Neural cell (in vitro differentiated cells): ENCODE results near the gene CRIM1. TPM values are rescaled to one million over a fixed set of nuclear protein-coding genes. Genes with fewer than 3 reads are reported as not detected.

Experiments used
- H2AFZ ChIP-seq: fragments of 200-600, 300-800 bp; sonication (generic), shearing (Covaris generic); 2 replicates; pipeline ENCODE4 v1.6.0; 2014; ENCODE audit warnings: low read depth, mild to moderate bottlenecking, antibody characterized with exemption, low read length, moderate library complexity
- H3F3A ChIP-seq: fragments of 200-600 bp; shearing (Covaris generic); 2 replicates; pipeline ENCODE4 v1.6.1; 2016; ENCODE audit warnings: mild to moderate bottlenecking, moderate library complexity, mixed read lengths, antibody characterized with exemption, low read length; ENCODE audit not compliant: insufficient read depth, poor library complexity, severe bottlenecking
- H3K27ac ChIP-seq: fragments of 200-600, 300-800 bp; sonication (generic), shearing (Covaris generic); 2 replicates; pipeline ENCODE4 v1.5.1; 2014; ENCODE audit warnings: mild to moderate bottlenecking, low read length, moderate library complexity
- H3K27me3 ChIP-seq: fragments of 300-800, 200-600 bp; sonication (generic), shearing (Covaris generic); 2 replicates; pipeline ENCODE4 v1.6.0; 2014; ENCODE audit warnings: mild to moderate bottlenecking, low read depth, low read length, moderate library complexity; ENCODE audit not compliant: insufficient read depth
- H3K36me3 ChIP-seq: fragments of 300-800, 200-600 bp; sonication (generic), shearing (Covaris generic); 2 replicates; pipeline ENCODE4 v1.5.1; 2014; ENCODE audit warnings: mild to moderate bottlenecking, antibody characterized with exemption, low read length, moderate library complexity; ENCODE audit not compliant: insufficient read depth
- H3K4me2 ChIP-seq: fragments of 300-800, 200-600 bp; sonication (generic), shearing (Covaris generic); 2 replicates; pipeline ENCODE4 v1.6.0; 2014; ENCODE audit warnings: mild to moderate bottlenecking, low read length
- H3K4me3 ChIP-seq: fragments of 300-800, 200-600 bp; sonication (generic), shearing (Covaris generic); 2 replicates; pipeline ENCODE4 v1.5.1; 2014; ENCODE audit warnings: mild to moderate bottlenecking, low read length, moderate library complexity
- H3K79me2 ChIP-seq: fragments of 200-600 bp; shearing (Covaris generic); replicated peaks from 2 replicates; pipeline ENCODE4 v1.6.0; 2014; ENCODE audit warnings: mild to moderate bottlenecking, low read length, moderate library complexity; ENCODE audit not compliant: insufficient read depth
- H3K9ac ChIP-seq: fragments of 300-800, 200-600 bp; sonication (generic), shearing (Covaris generic); 2 replicates; pipeline ENCODE4 v1.6.1; 2016; ENCODE audit warnings: mild to moderate bottlenecking, low read length, mixed read lengths
- H3K9me2 ChIP-seq: fragments of 200-600 bp; shearing (Covaris generic); 2 replicates; pipeline ENCODE4 v1.6.1; 2016; ENCODE audit warnings: mild to moderate bottlenecking, low read length, mixed read lengths; ENCODE audit not compliant: insufficient read depth
- H3K9me3 ChIP-seq: fragments of 200-600, 300-800 bp; sonication (generic), shearing (Covaris generic); 2 replicates; pipeline ENCODE4 v1.6.1; 2016; ENCODE audit warnings: mild to moderate bottlenecking, mixed run types, low read length, moderate library complexity, mixed read lengths
- H4K20me1 ChIP-seq: fragments of 200-600 bp; shearing (Covaris generic); 2 replicates; pipeline ENCODE4 v1.6.1; 2016; ENCODE audit warnings: mild to moderate bottlenecking, mixed run types; ENCODE audit not compliant: insufficient read depth
- EP300 ChIP-seq: fragments of 450-650 bp; conservative IDR thresholded peaks from 2 replicates; pipeline ENCODE4 v1.6.1; 2014; ENCODE audit warnings: antibody characterized with exemption, mild to moderate bottlenecking, moderate library complexity; ENCODE audit not compliant: poor library complexity, severe bottlenecking
- EZH2 ChIP-seq: fragments of 200-600, 300-800 bp; shearing (Covaris generic), sonication (generic); IDR thresholded peaks from 2 replicates; pipeline ENCODE4 v1.6.1; 2014; ENCODE audit warnings: antibody characterized with exemption, low read length, borderline replicate concordance, mild to moderate bottlenecking; ENCODE audit not compliant: insufficient read depth, poor library complexity, severe bottlenecking
- MXI1 ChIP-seq: fragments of 450-650 bp; conservative IDR thresholded peaks from 2 replicates; pipeline ENCODE4 v1.6.1; 2014; ENCODE audit warnings: antibody characterized with exemption, mild to moderate bottlenecking; ENCODE audit not compliant: poor library complexity, severe bottlenecking
- POLR2AphosphoS5 ChIP-seq: IDR thresholded peaks from 2 replicates; pipeline ENCODE4 v1.6.1; 2012
- RAD21 ChIP-seq: fragments of 450-650 bp; conservative IDR thresholded peaks from 2 replicates; pipeline ENCODE4 v1.6.1; 2014; ENCODE audit warnings: antibody characterized with exemption, mild to moderate bottlenecking, moderate library complexity
- SMC3 ChIP-seq: fragments of 450-650 bp; conservative IDR thresholded peaks from 2 replicates; pipeline ENCODE4 v1.6.1; 2014; ENCODE audit warnings: antibody characterized with exemption, mild to moderate bottlenecking, moderate library complexity; ENCODE audit not compliant: poor library complexity
- TAF1 ChIP-seq: IDR thresholded peaks from 2 replicates; pipeline ENCODE4 v1.6.1; 2012; ENCODE audit warnings: low read depth
- polyA plus RNA-seq: library from polyadenylated mRNA; depleted of rRNA; stranded (reverse); fragments of >200 nt; gene quantifications from 2 replicates; pipeline ENCODE4 v1.2.3, GENCODE V29; 2014
- TF ChIP-seq, protein P1 (sequence below): fragments of 450-650 bp; IDR thresholded peaks from 2 replicates; pipeline ENCODE4 v1.5.1; 2014; ENCODE audit warnings: antibody characterized with exemption, mild to moderate bottlenecking, moderate library complexity; ENCODE audit not compliant: poor library complexity, severe bottlenecking
- TF ChIP-seq, protein P2 (sequence below): IDR thresholded peaks from 2 replicates; pipeline ENCODE4 v1.6.1; 2012; ENCODE audit warnings: borderline replicate concordance

CRIM1 gene
- polyA plus RNA-seq, 1 donor from 2014 or later = 6.7 TPM

DNA sequence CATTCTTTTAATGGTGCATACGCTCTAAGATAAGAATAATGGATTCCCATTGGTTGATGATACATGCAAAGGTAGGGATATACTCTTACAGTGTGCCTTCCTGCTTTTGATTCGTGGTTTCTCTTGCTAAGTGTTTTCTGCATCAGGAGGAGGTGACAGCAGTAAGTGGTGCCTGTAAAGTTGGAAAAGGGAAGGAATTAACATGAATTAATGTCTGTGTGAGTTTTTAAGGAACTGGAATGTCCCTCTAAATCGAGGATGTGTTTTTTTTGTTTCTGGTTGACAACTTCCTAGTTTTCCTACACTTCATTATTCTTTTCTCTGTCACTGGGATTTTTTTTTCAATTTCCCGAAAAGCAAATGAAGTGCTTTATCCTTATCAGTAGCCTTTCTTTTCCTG lies 54.4 kb downstream of the CRIM1 start:
- Histone ChIP-seq H3K4me2 (no peak overlapping the region), H3K4me3 (no peak overlapping the region), H3K27me3 (no peaks in the 10 kb centered on the region), H3K27ac (no peak overlapping the region), H3F3A (no peaks in the 10 kb centered on the region), H3K36me3 (no peaks in the 10 kb centered on the region), H4K20me1 (no peaks in the 10 kb centered on the region), H3K9me2 (no peaks in the 10 kb centered on the region), H3K9ac (no peak overlapping the region), H3K79me2 (no peaks in the 10 kb centered on the region), H3K9me3 (no peaks in the 10 kb centered on the region), H2AFZ (no peak overlapping the region)
- no peak for TF ChIP-seq TAF1

DNA sequence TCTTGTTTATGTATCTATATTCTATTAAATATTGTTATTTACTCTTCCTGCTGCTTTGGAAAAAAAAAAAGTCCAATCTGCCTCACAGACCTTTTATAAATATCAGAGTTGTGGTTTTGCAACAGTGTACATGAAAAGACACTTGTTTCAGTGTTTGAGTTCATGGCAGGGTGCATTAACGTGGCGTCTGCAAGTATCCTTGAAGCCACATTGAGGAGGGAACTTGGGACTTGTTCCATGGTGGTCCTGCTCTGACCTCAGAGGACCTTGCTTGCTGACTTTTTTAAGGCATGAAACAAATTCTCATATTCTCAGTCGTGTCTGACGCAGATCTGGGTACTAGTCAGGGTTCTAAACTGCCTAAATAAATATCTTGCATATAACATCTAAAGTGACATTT lies 55.1 kb downstream of the CRIM1 start:
- TF ChIP-seq POLR2AphosphoS5 = no peak
- no peak for TF ChIP-seq EZH2
- TF ChIP-seq SMC3 = no peak
- no peak for TF ChIP-seq RAD21
- TF ChIP-seq MXI1 = no peak
- no peak for TF ChIP-seq EP300
- TF ChIP-seq, protein P1, sequence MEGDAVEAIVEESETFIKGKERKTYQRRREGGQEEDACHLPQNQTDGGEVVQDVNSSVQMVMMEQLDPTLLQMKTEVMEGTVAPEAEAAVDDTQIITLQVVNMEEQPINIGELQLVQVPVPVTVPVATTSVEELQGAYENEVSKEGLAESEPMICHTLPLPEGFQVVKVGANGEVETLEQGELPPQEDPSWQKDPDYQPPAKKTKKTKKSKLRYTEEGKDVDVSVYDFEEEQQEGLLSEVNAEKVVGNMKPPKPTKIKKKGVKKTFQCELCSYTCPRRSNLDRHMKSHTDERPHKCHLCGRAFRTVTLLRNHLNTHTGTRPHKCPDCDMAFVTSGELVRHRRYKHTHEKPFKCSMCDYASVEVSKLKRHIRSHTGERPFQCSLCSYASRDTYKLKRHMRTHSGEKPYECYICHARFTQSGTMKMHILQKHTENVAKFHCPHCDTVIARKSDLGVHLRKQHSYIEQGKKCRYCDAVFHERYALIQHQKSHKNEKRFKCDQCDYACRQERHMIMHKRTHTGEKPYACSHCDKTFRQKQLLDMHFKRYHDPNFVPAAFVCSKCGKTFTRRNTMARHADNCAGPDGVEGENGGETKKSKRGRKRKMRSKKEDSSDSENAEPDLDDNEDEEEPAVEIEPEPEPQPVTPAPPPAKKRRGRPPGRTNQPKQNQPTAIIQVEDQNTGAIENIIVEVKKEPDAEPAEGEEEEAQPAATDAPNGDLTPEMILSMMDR = no peak
- TF ChIP-seq, protein P2, sequence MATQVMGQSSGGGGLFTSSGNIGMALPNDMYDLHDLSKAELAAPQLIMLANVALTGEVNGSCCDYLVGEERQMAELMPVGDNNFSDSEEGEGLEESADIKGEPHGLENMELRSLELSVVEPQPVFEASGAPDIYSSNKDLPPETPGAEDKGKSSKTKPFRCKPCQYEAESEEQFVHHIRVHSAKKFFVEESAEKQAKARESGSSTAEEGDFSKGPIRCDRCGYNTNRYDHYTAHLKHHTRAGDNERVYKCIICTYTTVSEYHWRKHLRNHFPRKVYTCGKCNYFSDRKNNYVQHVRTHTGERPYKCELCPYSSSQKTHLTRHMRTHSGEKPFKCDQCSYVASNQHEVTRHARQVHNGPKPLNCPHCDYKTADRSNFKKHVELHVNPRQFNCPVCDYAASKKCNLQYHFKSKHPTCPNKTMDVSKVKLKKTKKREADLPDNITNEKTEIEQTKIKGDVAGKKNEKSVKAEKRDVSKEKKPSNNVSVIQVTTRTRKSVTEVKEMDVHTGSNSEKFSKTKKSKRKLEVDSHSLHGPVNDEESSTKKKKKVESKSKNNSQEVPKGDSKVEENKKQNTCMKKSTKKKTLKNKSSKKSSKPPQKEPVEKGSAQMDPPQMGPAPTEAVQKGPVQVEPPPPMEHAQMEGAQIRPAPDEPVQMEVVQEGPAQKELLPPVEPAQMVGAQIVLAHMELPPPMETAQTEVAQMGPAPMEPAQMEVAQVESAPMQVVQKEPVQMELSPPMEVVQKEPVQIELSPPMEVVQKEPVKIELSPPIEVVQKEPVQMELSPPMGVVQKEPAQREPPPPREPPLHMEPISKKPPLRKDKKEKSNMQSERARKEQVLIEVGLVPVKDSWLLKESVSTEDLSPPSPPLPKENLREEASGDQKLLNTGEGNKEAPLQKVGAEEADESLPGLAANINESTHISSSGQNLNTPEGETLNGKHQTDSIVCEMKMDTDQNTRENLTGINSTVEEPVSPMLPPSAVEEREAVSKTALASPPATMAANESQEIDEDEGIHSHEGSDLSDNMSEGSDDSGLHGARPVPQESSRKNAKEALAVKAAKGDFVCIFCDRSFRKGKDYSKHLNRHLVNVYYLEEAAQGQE = no peak
- TF ChIP-seq TAF1 = no peak
- Histone ChIP-seq H3F3A (no peaks in the 10 kb centered on the region), H3K27ac (no peak overlapping the region), H3K9me2 (no peaks in the 10 kb centered on the region), H2AFZ (no peak overlapping the region), H3K36me3 (no peaks in the 10 kb centered on the region), H3K9ac (no peak overlapping the region), H3K4me2 (no peak overlapping the region), H3K27me3 (no peaks in the 10 kb centered on the region), H3K9me3 (no peaks in the 10 kb centered on the region), H3K79me2 (no peaks in the 10 kb centered on the region), H3K4me3 (no peak overlapping the region), H4K20me1 (no peaks in the 10 kb centered on the region)

DNA sequence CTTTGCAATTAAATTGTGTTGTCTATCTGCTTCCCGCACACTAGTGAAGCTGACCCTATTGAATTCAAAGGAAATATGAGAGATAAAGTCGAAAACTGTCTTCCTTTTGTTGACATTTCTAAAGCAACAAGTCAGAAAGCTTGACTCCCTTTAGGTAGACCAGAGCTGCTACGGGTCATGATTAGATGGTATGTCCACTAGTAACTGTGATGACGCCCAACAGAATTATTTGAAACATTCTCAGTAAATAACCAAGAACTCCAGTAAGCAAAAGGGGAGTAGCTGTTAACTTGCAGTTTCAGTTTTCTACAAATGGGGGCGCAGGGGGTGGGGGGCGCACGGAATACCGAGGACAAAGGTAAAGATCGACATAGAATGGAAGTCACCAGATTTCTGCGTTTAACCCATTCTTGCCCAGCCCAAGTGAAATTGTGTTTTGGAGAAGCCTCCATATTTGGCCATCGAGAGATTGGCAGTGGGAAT lies 56.4 kb downstream of the CRIM1 start:
- Histone ChIP-seq H3K4me2 (no peak overlapping the region), H3F3A (no peaks in the 10 kb centered on the region), H3K27me3 (no peaks in the 10 kb centered on the region), H3K4me3 (no peak overlapping the region), H3K79me2 (no peaks in the 10 kb centered on the region), H3K27ac (no peak overlapping the region), H2AFZ (no peak overlapping the region), H3K9me3 (no peaks in the 10 kb centered on the region), H4K20me1 (no peaks in the 10 kb centered on the region), H3K36me3 (no peaks in the 10 kb centered on the region), H3K9ac (no peak overlapping the region), H3K9me2 (no peaks in the 10 kb centered on the region)
- TF ChIP-seq, protein P2 = no peak
